ENCODE results near the gene CLN6. TPM values are rescaled to one million over a fixed set of nuclear protein-coding genes. Genes with fewer than 3 reads are reported as not detected.

Gene CLN6
- total RNA-seq, 3 donors from 2014 or later: 20.1 to 39.2 (median 31.0) TPM

- Histone ChIP-seq H3K36me3 (ENCODE audit: low read depth) (no peaks in the 10 kb centered on the region), H3K4me1 (ENCODE audit: low read depth) (peaks cover 27% of the 10 kb centered on the region), H3K4me3 (no peak overlapping the region), H3K9me3 (no peaks in the 10 kb centered on the region)
- TF ChIP-seq, protein P1, sequence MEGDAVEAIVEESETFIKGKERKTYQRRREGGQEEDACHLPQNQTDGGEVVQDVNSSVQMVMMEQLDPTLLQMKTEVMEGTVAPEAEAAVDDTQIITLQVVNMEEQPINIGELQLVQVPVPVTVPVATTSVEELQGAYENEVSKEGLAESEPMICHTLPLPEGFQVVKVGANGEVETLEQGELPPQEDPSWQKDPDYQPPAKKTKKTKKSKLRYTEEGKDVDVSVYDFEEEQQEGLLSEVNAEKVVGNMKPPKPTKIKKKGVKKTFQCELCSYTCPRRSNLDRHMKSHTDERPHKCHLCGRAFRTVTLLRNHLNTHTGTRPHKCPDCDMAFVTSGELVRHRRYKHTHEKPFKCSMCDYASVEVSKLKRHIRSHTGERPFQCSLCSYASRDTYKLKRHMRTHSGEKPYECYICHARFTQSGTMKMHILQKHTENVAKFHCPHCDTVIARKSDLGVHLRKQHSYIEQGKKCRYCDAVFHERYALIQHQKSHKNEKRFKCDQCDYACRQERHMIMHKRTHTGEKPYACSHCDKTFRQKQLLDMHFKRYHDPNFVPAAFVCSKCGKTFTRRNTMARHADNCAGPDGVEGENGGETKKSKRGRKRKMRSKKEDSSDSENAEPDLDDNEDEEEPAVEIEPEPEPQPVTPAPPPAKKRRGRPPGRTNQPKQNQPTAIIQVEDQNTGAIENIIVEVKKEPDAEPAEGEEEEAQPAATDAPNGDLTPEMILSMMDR (IDR thresholded peaks at IDR 0.05): no peak
- DNase-seq: no peak
- no peak for ATAC-seq
- intact Hi-C loops (cut with DNase I, micrococcal nuclease): no loop called here
Observed at GRCh38 chr15:68276668-68277067, 47.1 kb upstream of the CLN6 start.

- intact Hi-C loops (cut with DNase I, micrococcal nuclease): no loop called here
- ATAC-seq (no peak), DNase-seq (no peak)
- Histone ChIP-seq H3K9me3 (no peaks in the 10 kb centered on the region), H3K4me3 (no peak overlapping the region), H3K36me3 (ENCODE audit: low read depth) (no peaks in the 10 kb centered on the region), H3K4me1 (ENCODE audit: low read depth) (peaks cover 20% of the 10 kb centered on the region)
- TF ChIP-seq, protein P1 (IDR thresholded peaks at IDR 0.05): no peak
Observed at GRCh38 chr15:68275165-68275746, 45.7 kb upstream of the CLN6 start.

DNA sequence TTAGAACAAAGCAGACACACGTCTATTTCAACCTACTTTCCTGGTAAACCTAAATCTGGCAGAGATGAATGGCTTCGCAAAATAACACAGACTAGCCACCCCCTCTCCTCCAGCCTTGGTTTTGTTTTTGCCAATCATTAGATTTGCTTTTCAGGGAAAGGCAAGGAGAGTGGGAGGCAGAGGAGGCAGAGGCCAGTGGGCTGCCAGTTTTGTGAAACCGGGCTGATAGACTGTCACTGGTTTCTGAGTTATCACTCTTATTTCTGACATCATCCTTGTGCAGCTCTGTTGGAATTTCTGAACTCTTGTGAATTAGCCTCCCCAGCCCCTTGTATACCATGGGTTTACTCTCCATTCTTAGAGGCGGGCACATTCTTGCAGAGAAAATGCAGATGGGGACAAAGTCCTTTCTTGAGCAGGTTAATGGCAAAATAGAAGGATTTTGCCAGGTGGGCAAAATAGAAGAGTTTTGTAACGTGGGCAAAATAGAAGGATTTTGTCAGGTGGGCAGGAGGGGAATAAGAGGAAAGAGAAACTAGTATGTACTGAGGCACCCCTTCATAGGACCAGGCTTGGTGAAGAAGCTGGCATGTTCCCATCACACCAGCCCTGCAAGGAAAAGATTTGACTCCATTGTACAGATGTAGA, 44.8 kb upstream of the CLN6 start:
- no peak for DNase-seq
- Histone ChIP-seq H3K9me3 (no peaks in the 10 kb centered on the region), H3K4me1 (ENCODE audit: low read depth) (peaks cover 12% of the 10 kb centered on the region), H3K4me3 (no peak overlapping the region), H3K36me3 (ENCODE audit: low read depth) (no peaks in the 10 kb centered on the region)
- intact Hi-C loops (cut with DNase I, micrococcal nuclease): no loop called here
- TF ChIP-seq, protein P1 (IDR thresholded peaks at IDR 0.05): no peak
- no peak for ATAC-seq

GRCh38 chr15:68272721-68273271, 43.3 kb upstream of the CLN6 start:
- Histone ChIP-seq H3K36me3 (ENCODE audit: low read depth) (no peaks in the 10 kb centered on the region), H3K4me3 (no peak overlapping the region), H3K4me1 (ENCODE audit: low read depth) (peaks cover 7% of the 10 kb centered on the region), H3K9me3 (no peaks in the 10 kb centered on the region)
- intact Hi-C loops (cut with DNase I, micrococcal nuclease): no loop called here
- no peak for DNase-seq
- TF ChIP-seq, protein P1 (IDR thresholded peaks at IDR 0.05): no peak
- no peak for ATAC-seq

- ATAC-seq: no peak
- intact Hi-C loops (cut with DNase I, micrococcal nuclease): no loop called here
- H3K9me3 ChIP-seq: no peaks in the 10 kb centered on the region
- TF ChIP-seq, protein P1 (IDR thresholded peaks at IDR 0.05): no peak
- H3K4me1 ChIP-seq (ENCODE audit: low read depth): peaks cover 6% of the 10 kb centered on the region
- no peak overlapping the region for H3K4me3 ChIP-seq
- H3K36me3 ChIP-seq (ENCODE audit: low read depth): no peaks in the 10 kb centered on the region
- DNase-seq: no peak
Observed at GRCh38 chr15:68271854-68272471, 42.4 kb upstream of the CLN6 start.

All from mucosa of descending colon (tissue), 3 donors.